Fibroblast of pulmonary artery (primary cell): ENCODE results near the gene COL6A3.

Experiments
- DNase-seq: peaks from one replicate; pipeline ENCODE4 v3.0.0-alpha.2; 2010; ENCODE audit warnings: low read depth
- H3K4me3 ChIP-seq: replicated peaks from 2 replicates; pipeline ENCODE4 v1.5.1; 2011; ENCODE audit warnings: low read depth, mild to moderate bottlenecking, control low read depth, low read length, moderate library complexity
- CTCF ChIP-seq: IDR thresholded peaks from 2 replicates; pipeline ENCODE4 v1.5.1; 2011; ENCODE audit warnings: mild to moderate bottlenecking, control low read depth, low read length, inconsistent platforms; ENCODE audit errors: missing control alignments

COL6A3 gene

GRCh38 chr2:237315170-237315828 is 98.7 kb downstream of the COL6A3 start:
- peak; percentile 37 for TF ChIP-seq CTCF
- H3K4me3 ChIP-seq = no peak overlapping the region
- peak; percentile 97 for DNase-seq

- DNase-seq = no peak
- TF ChIP-seq CTCF = no peak
- H3K4me3 ChIP-seq = no peak overlapping the region
These were observed 99.3 kb downstream of the COL6A3 start for GRCh38 chr2:237314681-237315080.

- DNase-seq = no peak
- TF ChIP-seq CTCF = no peak
- H3K4me3 ChIP-seq = no peak overlapping the region
These were observed 99.8 kb downstream of the COL6A3 start for GRCh38 chr2:237314198-237314597.

GRCh38 chr2:237312021-237312755 is 101.8 kb downstream of the COL6A3 start:
- TF ChIP-seq CTCF = no peak
- H3K4me3 ChIP-seq = no peak overlapping the region
- DNase-seq = peak; percentile 53

- DNase-seq = no peak
- TF ChIP-seq CTCF = no peak
- H3K4me3 ChIP-seq = no peak overlapping the region
These were observed 103.3 kb downstream of the COL6A3 start for GRCh38 chr2:237310515-237311114.

- no peak overlapping the region for H3K4me3 ChIP-seq
- no peak for TF ChIP-seq CTCF
- no peak for DNase-seq
These were observed 104.5 kb downstream of the COL6A3 start for GRCh38 chr2:237309416-237309815.

GRCh38 chr2:237309011-237309410 is 105.0 kb downstream of the COL6A3 start:
- TF ChIP-seq CTCF = no peak
- H3K4me3 ChIP-seq = no peak overlapping the region
- DNase-seq = no peak
